Measurements from ENCODE around the gene MAPKAP1.

Gene MAPKAP1

DNA sequence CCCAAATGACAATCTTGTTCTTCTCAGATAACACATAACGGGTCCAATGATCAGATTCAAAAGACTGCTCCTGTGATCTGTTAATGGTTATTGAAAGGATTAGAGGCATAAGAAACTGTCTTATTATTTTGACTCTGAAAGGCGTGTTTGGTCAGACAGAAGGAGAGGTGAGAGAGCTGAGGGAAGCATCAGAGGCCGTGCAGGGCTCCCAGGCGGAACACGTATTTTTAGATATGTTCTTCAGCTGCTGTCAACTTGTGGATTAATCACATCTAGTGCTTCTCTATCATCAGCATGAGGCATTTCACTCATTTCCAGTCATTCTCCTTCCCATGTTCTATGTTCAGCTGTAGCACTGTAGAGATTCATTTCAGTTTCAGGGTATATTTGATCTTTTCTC lies 199.8 kb downstream of the MAPKAP1 start:
- no peak for DNase-seq

GRCh38 chr9:125505988-125506438 lies 201.0 kb downstream of the MAPKAP1 start:
- DNase-seq = no peak

GRCh38 chr9:125504616-125505015 lies 202.4 kb downstream of the MAPKAP1 start:
- no peak for DNase-seq

GRCh38 chr9:125497906-125498305 lies 209.1 kb downstream of the MAPKAP1 start:
- DNase-seq = no peak

DNA sequence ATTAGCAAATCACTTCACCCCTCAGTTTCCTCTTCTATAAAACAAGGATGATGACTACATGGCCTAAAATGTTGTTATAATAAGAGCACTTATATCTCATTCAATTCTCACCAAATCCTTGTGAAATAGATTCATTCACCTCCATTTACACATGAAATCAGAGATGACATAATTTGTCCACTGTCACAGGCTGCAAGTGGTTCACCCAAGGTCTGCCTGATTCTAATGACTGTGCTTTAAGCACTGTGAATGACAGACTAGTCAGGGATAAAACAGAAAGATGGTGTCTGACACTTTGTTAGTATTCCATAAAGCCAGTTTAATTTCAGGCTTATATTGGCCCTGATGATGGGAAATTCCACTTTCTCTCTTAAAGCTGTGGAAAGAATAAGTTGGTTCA lies 209.5 kb downstream of the MAPKAP1 start:
- DNase-seq = no peak

GRCh38 chr9:125496313-125496834 lies 210.6 kb downstream of the MAPKAP1 start:
- no peak for DNase-seq

DNA sequence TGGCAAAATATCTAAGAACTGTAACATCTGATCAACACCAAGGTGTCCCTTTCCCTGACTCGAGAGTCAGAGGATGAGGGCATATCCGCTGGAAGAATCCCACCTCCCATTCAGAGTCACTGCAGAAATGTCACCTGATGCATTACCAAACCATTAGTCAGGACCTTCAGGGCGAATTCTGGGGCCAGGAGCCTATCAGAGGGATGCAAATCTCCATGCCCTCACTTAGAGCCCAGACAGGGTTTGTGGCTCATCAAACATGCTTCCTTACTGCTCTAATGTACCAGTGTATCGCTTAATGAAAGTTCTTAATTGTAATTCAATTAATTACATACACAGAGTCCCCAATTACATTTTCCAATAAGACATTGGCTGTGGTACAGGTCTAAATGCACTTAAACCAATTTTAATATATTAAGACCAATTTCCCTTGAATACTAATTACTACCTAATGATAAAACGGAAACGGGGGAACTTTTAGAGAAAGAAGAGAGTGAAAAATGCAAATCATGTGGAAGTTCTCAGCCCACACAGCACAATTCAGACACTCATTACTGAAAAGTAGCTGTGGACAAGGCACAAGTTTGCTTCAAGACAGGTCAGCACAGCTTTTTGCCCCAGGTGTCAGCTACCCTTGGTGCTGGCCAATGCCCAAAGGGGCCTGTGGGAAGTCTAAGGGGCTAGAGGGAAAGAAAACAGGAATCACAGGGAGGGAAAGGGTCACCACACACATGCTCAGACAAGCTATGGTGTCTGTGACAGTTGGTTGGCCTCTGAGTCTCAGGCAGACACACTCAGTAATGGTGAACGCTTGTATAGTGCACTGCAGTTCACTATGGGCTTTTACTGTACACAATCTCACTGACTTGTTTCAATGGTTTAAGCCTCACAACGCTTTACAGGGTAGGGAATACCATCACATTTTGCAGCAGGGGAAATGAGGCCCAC lies 211.6 kb downstream of the MAPKAP1 start:
- DNase-seq = no peak

- no peak for DNase-seq
Observed at GRCh38 chr9:125494653-125494915, 212.4 kb downstream of the MAPKAP1 start.

GRCh38 chr9:125493881-125494652 lies 212.9 kb downstream of the MAPKAP1 start:
- no peak for DNase-seq

DNA sequence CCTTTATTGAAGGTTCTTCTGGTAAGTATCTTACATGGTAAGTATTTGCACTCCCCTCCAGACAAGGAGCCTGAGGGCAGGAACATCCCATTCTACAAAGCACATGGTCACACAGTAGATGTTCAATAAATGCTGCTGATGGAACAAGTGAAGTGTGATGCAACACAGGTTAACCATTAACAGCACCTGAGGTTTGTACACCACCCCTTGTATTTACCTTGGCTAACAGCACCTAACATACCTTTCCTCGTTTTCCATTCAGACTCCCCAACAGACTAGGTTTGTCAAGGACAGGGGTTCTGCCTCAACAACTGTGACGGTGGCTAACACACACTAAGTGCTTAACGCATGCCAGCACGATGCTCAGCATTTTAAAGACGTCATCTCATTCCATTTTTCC lies 213.6 kb downstream of the MAPKAP1 start:
- no peak for DNase-seq

DNA sequence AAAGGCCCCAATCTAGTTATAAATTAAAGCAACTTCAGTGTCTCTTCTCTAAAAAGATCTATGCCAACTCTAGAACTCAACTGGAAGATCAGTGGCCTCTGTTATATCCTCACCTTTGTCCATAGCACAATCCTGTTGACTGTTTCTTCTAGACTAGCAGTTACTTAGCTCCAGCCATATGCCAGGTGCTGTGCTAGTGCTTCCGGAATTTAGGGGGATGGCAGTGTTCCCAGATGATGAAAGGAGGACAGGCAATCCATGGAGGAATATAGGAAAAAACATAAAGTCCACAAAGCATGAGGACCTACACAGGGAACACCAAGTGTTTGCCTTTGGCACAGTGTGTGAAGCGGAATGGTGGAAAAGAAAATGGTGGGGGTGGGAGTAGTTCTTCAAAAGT lies 214.3 kb downstream of the MAPKAP1 start:
- DNase-seq = no peak

DNA sequence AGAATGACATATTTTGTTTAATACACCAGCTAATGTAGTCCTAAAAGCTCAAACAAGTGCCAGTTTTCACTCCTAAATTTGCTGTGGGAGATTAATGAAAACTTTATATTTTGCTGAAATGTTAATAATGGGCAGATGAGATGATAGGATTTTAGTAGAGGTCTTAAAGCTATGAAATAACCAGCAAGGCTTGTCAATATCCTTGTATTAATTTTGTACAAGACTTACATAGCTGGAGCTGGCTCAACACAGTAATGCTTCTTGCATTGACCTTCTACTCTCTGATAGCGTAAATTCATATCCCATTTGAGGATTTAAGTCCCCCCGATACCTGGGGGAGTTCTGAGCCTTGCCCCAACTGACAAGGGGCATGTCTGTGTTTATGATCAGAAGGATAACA lies 219.2 kb downstream of the MAPKAP1 start:
- DNase-seq = no peak

DNA sequence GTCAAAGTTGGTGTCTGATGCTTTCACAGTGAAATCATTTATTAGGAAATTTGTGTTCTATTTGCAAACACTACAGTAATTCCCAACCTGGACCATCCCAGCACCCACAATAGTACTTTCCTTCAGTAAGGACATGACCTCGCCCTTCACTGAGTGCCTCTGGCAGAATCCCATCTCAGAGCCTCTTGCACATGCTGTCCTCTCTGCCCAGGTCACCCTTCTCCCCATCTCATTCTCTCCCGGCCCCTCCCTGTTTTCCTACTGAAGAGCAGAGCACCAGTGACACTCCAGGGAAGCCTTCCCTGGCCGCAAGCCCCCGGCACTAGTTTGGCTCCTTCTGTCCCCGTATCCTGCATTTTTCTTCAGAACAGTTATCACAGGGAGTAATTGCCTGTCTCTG lies 220.4 kb downstream of the MAPKAP1 start:
- no peak for DNase-seq

DNA sequence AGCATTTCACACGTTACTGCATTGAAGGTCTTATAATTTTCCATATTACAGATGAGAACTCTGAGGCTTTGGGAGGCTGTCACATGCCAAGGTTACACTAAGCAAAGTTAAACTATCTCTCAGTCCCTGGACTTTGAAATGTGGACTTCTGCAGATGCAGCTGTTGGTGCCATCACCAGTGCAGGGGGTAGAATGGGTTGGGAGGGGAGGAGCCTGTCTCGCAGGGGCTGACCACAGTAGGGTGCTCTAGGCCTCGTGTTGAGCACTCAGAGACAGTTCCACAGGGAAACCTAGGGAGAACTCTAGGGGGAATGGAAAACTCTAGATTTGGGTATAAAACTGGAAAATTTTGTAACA lies 220.9 kb downstream of the MAPKAP1 start:
- no peak for DNase-seq

DNA sequence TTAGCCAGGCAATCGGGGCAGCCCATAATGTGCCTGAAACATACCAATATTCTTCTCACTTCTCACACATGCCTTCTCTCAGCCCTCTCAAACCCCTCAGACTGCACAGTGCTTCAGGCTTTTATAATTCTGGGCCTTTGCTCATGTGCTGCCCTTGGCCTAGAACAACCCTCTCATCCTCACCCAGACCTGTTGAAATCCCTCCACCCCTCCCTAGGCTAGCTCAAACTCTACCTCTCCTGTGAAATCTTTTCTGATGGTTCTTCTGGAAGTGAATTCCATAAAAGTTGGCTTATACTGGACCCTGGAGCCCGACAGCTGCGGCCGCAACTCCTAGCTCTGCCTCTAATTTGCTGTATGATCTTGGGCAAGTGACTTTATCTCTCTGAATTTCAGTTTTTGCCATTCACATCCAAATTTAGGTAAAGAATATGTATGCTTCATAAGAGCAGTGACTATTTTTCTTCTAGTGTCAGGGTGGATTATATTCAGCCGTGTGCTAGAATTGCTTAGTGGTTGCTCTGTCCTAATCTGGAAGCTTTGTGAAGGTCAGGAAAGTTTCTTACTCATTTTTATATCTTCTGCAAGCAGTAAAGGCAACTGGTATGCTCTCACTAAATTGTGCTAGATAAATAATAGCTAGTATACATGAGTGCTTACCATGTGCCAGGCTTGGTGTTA lies 221.4 kb downstream of the MAPKAP1 start:
- no peak for DNase-seq

DNA sequence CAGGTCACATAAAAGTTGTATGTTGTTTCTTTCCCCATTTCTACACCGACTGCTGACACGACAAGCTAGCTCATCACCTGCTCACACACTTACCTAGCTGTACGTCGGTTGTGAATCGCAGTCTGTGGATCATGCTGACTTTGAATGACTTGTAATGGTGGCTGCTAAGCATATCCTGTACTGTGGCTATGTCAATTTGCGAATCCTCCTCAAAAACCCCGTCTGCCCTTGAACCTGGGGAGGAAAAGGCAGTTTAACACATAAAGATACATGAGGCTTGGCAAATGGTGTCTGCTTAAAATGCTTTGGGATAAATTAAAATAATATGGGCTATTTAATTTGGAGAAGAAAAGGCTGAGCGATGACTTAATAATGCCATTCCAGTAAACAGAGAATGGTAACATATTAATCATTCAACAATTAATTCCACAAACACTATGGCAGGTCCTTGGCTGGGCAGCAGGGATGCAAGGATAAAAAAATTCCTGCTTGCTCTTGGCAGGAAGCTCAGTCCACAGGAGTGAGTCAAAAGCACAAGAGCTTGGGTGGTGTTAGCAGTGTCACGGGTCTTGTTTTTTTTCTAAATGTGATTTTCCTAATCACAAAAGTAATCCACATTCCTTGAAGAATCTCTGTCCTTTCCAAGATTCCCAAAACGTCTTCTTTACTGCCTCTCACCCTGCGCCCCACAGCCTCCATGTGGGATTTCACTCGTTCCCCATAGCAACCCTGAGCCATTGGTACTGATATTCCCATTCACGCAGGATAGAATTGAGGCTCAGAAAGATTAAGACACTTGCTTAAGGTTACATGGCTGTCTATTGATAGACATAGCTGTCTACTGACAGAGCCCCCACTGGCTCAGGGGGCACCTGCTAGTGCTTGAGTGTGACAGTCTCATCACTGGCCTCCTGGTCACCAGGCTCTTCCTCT lies 222.4 kb downstream of the MAPKAP1 start:
- DNase-seq = no peak

- DNase-seq = no peak
Observed at GRCh38 chr9:125483697-125484096, 223.3 kb downstream of the MAPKAP1 start.

DNA sequence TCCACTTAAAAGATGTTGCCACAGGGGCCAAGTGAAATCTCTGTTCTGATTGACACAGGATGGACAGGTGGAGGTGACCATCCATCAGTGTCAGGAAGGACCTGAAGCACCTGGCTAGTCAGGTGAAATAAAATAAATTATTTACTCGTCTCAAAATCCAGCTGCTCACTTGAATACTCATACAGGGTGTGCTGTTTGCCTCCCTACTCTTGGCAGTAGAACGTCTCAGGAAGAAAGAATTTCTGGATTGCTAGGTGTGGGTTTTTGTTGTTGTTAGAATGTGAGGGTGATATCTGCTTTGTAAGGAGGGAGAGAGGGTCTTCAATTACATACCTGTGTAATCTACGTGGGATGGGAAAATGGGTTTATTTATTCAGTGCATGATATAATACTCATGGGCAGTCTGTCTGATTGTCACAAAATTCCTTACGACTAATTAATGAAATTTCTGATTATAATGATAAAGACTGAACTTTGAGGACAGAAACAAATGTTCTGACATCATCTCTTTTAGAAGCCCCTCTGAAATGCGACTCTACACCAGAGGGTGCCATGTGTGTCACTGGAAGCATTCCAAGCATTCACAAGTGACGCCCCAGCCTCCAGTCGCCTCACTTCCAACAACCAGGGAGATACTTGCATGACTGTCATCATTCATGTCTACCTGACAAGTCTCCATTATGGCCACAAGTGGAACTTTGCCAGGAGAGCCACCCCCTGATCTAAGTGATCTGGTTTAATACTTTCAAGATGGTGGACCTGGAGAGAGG lies 227.0 kb downstream of the MAPKAP1 start:
- DNase-seq = peak in 1 of 2 experiments; percentile 38

- DNase-seq = no peak
Observed at GRCh38 chr9:125477089-125477544, 229.9 kb downstream of the MAPKAP1 start.

- no peak for DNase-seq
Observed at GRCh38 chr9:125476645-125477044, 230.4 kb downstream of the MAPKAP1 start.

DNA sequence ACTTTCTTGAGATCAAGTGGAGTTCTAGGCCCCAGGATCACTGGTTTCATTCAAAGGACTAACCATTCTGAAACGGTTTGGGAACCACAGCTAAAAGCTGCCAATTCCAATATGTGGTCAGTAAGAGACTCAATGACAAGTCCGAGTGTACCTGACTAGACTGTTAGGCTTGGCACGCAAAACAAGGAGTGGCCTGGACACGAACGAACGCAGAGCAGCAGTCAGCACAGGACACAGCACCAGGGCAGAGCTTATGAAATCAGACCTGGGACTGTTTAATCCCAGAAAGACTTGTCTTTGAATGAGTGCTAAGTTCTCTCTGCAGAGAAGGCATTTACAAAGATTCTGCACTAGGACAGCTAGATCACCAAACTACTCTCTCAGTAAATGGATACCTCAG lies 231.6 kb downstream of the MAPKAP1 start:
- no peak for DNase-seq
